Chondrocyte (in vitro differentiated cells): ENCODE data around the gene BRINP2. TPM values are rescaled to one million over a fixed set of nuclear protein-coding genes. Genes with fewer than 3 reads are reported as not detected.

Experiments
- DNase-seq: peaks from one replicate; pipeline ENCODE4 v3.0.0; 2021; ENCODE audit warnings: mixed read lengths, low spot score
- H3K27ac Mint-ChIP-seq: one replicate; pipeline ENCODE4 v1.8.0; 2021; ENCODE audit warnings: mild to moderate bottlenecking, moderate library complexity, mixed read lengths; ENCODE audit not compliant: unreplicated experiment
- H3K27me3 Mint-ChIP-seq: 2 replicates; pipeline ENCODE4 v1.8.0; 2021; ENCODE audit warnings: low read depth, mixed read lengths
- H3K36me3 Mint-ChIP-seq: 2 replicates; pipeline ENCODE4 v1.8.0; 2021; ENCODE audit warnings: low read depth, mixed read lengths
- H3K4me1 Mint-ChIP-seq: 2 replicates; pipeline ENCODE4 v1.8.0; 2021; ENCODE audit warnings: low read depth, mild to moderate bottlenecking, mixed read lengths
- H3K4me3 Mint-ChIP-seq: one replicate; pipeline ENCODE4 v1.8.0; 2021; ENCODE audit warnings: mild to moderate bottlenecking, moderate library complexity, mixed read lengths; ENCODE audit not compliant: unreplicated experiment
- H3K9me3 Mint-ChIP-seq: 2 replicates; pipeline ENCODE4 v1.8.0; 2021; ENCODE audit warnings: low read depth, mixed read lengths
- CTCF ChIP-seq: fragments of 200-600 bp; sonication (generic); IDR thresholded peaks from 2 replicates; pipeline ENCODE4 v1.5.0; 2021; ENCODE audit warnings: antibody characterized with exemption, mild to moderate bottlenecking, moderate library complexity
- total RNA-seq: library from RNA; stranded (reverse); gene quantifications from 3 replicates; pipeline ENCODE4 v1.2.1, GENCODE V29; 2021

Gene BRINP2
- total RNA-seq, 1 donor from 2014 or later, result not detected

- H3K4me1 Mint-ChIP-seq, result peaks cover 17% of the 10 kb centered on the region
- H3K9me3 Mint-ChIP-seq, result no peaks in the 10 kb centered on the region
- no peak overlapping the region for H3K27ac Mint-ChIP-seq
- H3K36me3 Mint-ChIP-seq, result no peaks in the 10 kb centered on the region
- peaks cover 51% of the 10 kb centered on the region for H3K27me3 Mint-ChIP-seq
- no peak for TF ChIP-seq CTCF
- DNase-seq, result no peak
- no peak overlapping the region for H3K4me3 Mint-ChIP-seq
Measured at GRCh38 chr1:177270863-177271262, 100.1 kb downstream of the BRINP2 start.

GRCh38 chr1:177273141-177273540, 102.4 kb downstream of the BRINP2 start:
- Mint-ChIP-seq H3K4me3 (no peak overlapping the region), H3K27me3 (peaks cover 46% of the 10 kb centered on the region), H3K4me1 (peaks cover 17% of the 10 kb centered on the region), H3K36me3 (no peaks in the 10 kb centered on the region), H3K9me3 (no peaks in the 10 kb centered on the region), H3K27ac (no peak overlapping the region)
- DNase-seq, result no peak
- no peak for TF ChIP-seq CTCF

GRCh38 chr1:177274687-177275211, 104.0 kb downstream of the BRINP2 start:
- Mint-ChIP-seq H3K4me3 (no peak overlapping the region), H3K36me3 (no peaks in the 10 kb centered on the region), H3K9me3 (no peaks in the 10 kb centered on the region), H3K27me3 (peaks cover 44% of the 10 kb centered on the region), H3K4me1 (peaks cover 17% of the 10 kb centered on the region), H3K27ac (peak overlapping the region; percentile 91)
- no peak for TF ChIP-seq CTCF
- DNase-seq, result no peak

- Mint-ChIP-seq H3K4me3 (no peak overlapping the region), H3K4me1 (peaks cover 17% of the 10 kb centered on the region), H3K9me3 (no peaks in the 10 kb centered on the region), H3K36me3 (no peaks in the 10 kb centered on the region), H3K27me3 (peaks cover 49% of the 10 kb centered on the region), H3K27ac (no peak overlapping the region)
- DNase-seq, result no peak
- TF ChIP-seq CTCF, result no peak
Measured at GRCh38 chr1:177275736-177276135, 105.0 kb downstream of the BRINP2 start.

- Mint-ChIP-seq H3K27ac (no peak overlapping the region), H3K27me3 (peaks cover 54% of the 10 kb centered on the region), H3K36me3 (peaks cover 2% of the 10 kb centered on the region), H3K9me3 (no peaks in the 10 kb centered on the region), H3K4me3 (no peak overlapping the region), H3K4me1 (peaks cover 14% of the 10 kb centered on the region)
- no peak for DNase-seq
- TF ChIP-seq CTCF, result no peak
Measured at GRCh38 chr1:177278626-177279390, 108.0 kb downstream of the BRINP2 start.
